ENCODE measurements around the gene TBX2.

Gene TBX2

DNA sequence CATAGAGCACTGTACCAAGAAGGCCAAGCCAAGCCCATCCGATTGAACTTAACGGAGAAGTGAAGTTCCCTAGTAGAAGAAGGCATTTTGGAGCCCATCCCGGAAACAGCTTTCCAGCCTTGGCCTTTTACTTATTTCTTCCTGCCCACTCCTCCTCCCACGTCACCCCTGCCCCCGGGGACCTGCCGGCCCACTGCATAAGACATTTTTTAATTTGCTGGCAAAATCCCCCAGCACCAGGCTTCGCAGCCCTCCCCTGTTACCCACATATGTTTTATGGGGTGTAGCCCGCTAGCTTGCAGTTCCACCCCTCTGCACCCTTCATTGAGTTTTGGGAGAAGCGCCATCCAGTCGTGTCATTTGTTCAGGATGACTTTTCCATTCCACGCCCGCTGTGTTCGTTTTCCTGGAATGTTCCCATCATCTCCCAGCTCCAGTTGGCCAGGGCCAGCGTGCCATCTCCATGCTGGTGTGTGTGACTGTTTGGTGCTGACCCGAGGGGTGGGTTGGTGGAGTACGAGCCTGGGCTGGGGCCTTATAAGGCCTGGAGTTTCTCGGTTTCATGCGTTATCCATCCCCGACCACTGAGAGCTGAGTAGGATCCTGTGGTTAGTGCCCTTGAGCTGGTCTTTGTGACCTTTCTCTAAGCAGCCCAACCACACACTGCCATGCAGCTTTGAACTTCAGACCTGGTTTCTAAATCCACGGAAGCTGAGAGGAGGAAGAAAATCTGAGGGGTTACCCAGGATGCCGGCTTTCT, 20.0 kb upstream of the TBX2 start:
- peaks cover 2% of the 10 kb centered on the region for H3K4me1 Mint-ChIP-seq
- ATAC-seq (ENCODE audit: low read depth) (no peak), DNase-seq (ENCODE audit: low spot score in 2 of 2) (no peak)
- H3K36me3 Mint-ChIP-seq = peaks cover 9% of the 10 kb centered on the region
- H3K9me3 Mint-ChIP-seq = no peaks in the 10 kb centered on the region
- no peak overlapping the region for H3K4me3 Mint-ChIP-seq
- no peaks in the 10 kb centered on the region for H3K27me3 Mint-ChIP-seq
- no peak overlapping the region for H3K27ac Mint-ChIP-seq

DNA sequence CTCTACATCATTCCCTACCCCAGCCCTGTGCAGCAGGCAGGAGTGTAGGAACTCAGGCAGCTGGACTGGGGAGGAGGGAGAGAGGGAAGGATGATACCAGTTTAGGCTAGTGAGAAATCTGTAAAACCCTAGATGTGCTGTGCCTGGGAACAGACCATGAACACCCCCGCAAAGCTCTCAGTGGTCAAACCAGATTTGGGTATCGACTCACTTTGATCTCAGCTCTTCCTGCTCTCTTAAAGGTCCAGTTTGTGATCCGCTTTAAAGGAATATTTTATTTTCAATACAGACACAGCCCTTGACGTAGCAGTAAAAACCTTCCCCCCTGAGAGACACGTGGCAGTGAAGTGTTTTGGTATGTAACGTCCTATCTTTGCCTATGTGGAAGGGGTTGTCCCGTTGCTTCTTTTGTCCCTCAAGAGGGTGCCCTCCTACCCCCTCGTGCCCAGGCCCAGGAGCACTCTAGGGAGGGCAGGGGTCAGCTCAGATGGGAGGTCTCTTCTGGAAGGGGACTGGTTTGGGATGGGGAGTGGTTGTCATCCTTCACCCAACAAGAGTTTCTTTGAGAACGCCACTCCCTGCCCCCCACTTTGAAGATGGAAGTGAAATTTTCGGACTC, 19.3 kb upstream of the TBX2 start:
- no peak for ATAC-seq (ENCODE audit: low read depth)
- Mint-ChIP-seq H3K4me3 (no peak overlapping the region), H3K4me1 (peaks cover 2% of the 10 kb centered on the region), H3K36me3 (peaks cover 9% of the 10 kb centered on the region), H3K27me3 (no peaks in the 10 kb centered on the region), H3K27ac (no peak overlapping the region), H3K9me3 (no peaks in the 10 kb centered on the region)
- no peak for DNase-seq (ENCODE audit: low spot score in 2 of 2)

- H3K9me3 Mint-ChIP-seq = no peaks in the 10 kb centered on the region
- no peak overlapping the region for H3K27ac Mint-ChIP-seq
- ATAC-seq (ENCODE audit: low read depth) (no peak), DNase-seq (ENCODE audit: low spot score in 2 of 2) (no peak)
- H3K4me3 Mint-ChIP-seq = no peak overlapping the region
- peaks cover 9% of the 10 kb centered on the region for H3K36me3 Mint-ChIP-seq
- peaks cover 2% of the 10 kb centered on the region for H3K4me1 Mint-ChIP-seq
- no peaks in the 10 kb centered on the region for H3K27me3 Mint-ChIP-seq
Measured at GRCh38 chr17:61380836-61381525, 18.7 kb upstream of the TBX2 start.

- Mint-ChIP-seq H3K36me3 (peaks cover 8% of the 10 kb centered on the region), H3K4me3 (no peak overlapping the region), H3K27me3 (no peaks in the 10 kb centered on the region), H3K9me3 (no peaks in the 10 kb centered on the region), H3K4me1 (peaks cover 2% of the 10 kb centered on the region), H3K27ac (no peak overlapping the region)
- ATAC-seq (ENCODE audit: low read depth) = no peak
- no peak for DNase-seq (ENCODE audit: low spot score in 2 of 2)
Measured at GRCh38 chr17:61381537-61381936, 18.1 kb upstream of the TBX2 start.

DNA sequence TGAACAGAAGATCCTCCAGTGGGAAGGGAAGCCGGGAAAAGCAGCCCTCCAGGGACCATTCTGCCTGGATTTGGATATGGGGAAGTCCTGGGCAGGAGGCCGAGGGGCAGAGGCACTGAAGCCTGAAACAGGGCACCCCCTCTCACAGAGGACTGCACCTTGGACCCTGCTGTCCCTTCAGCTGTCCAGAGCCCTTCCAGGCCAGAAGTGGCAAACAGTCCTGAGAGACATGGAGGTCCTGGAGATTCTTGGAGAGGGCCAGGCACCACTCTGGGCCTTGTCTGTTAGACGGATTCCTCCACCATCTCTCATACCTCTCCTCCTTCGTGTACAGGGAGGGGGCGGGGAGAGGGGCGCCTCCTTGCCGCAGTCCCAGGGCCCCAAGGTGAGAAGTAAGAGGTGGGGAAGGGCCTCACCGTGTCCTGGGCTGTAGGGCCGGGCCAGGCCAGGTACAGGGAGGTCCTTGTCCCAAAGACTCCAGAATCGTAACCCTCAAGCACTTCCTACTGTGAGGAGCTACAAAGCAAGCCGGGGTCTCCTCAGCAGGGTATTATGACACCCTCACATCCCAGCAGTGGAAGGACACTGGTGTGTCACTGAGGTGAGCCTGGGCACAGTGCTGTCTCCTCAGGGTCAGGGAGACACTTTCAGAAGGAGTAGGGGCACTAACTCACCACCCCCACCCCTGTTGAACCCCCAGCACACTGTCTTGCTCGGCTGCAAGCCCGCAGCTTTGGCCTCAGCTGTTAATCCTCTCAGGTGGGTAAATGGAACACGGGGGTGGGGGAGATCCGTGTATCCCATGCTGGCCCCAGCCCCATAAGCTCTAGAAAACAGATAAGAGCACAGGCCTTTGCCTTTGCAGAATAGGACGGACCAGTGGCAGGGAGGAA, 16.6 kb upstream of the TBX2 start:
- Mint-ChIP-seq H3K36me3 (peaks cover 6% of the 10 kb centered on the region), H3K27ac (no peak overlapping the region), H3K4me3 (no peak overlapping the region), H3K27me3 (no peaks in the 10 kb centered on the region), H3K9me3 (no peaks in the 10 kb centered on the region), H3K4me1 (peaks cover 1% of the 10 kb centered on the region)
- no peak for DNase-seq (ENCODE audit: low spot score in 2 of 2)
- no peak for ATAC-seq (ENCODE audit: low read depth)

GRCh38 chr17:61383689-61384201, 15.9 kb upstream of the TBX2 start:
- peaks cover 7% of the 10 kb centered on the region for H3K36me3 Mint-ChIP-seq
- ATAC-seq (ENCODE audit: low read depth) (no peak), DNase-seq (ENCODE audit: low spot score in 2 of 2) (no peak)
- no peaks in the 10 kb centered on the region for H3K9me3 Mint-ChIP-seq
- no peak overlapping the region for H3K27ac Mint-ChIP-seq
- no peaks in the 10 kb centered on the region for H3K4me1 Mint-ChIP-seq
- no peak overlapping the region for H3K4me3 Mint-ChIP-seq
- H3K27me3 Mint-ChIP-seq = no peaks in the 10 kb centered on the region

- peaks cover 1% of the 10 kb centered on the region for H3K27me3 Mint-ChIP-seq
Measured at GRCh38 chr17:61384354-61384691, 15.3 kb upstream of the TBX2 start.

DNA sequence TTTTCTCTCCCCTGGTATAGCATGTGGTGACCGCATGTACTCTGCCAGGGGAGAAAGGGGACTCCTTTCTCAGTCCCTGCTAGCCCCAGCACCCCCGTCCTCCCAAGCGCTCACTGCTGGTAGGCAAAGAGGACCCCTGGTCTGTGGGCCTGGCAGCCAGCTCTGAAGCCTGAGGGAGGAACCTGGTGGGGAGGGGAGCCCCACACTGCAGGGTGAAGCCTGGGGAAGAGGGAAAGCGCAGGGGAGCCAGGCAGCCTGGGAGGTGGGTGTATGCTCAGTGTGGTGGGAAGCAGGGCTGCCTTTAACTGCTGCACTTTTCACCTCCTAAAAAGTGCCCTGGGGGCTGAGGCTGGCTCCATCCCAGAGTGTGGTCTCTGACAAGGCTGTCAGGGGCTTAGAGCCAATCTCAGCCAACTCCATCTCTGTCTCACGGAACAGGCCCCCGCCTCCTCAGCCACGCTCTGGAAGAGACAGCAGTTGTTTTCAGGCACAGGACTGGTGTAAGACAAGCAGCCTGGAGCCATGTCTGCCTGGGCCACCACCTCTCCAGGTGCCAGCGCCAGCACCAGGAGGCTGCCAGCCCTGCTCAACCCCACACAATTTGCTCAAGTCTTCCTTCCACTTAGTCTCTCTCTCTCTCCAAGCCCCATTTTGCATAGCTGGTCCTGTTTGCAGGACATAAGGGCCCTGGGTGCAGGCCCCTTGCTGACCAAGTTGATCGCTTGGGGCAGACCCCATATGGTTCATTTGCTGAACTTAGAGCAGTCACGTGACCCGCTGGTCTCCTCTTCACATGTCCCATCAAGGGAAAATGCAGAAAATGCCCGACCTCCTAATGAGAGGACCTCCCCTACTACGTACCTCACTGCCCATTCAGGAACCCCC, 14.7 kb upstream of the TBX2 start:
- peaks cover 2% of the 10 kb centered on the region for H3K27me3 Mint-ChIP-seq
- DNase-seq (ENCODE audit: low spot score in 2 of 2) = no peak

More at GRCh38 chr17:61384354-61384691, 15.3 kb upstream of the TBX2 start:
- no peak for DNase-seq (ENCODE audit: low spot score in 2 of 2)
- Mint-ChIP-seq H3K27ac (no peak overlapping the region), H3K36me3 (peaks cover 7% of the 10 kb centered on the region), H3K4me3 (no peak overlapping the region), H3K4me1 (no peaks in the 10 kb centered on the region), H3K9me3 (no peaks in the 10 kb centered on the region)
- no peak for ATAC-seq (ENCODE audit: low read depth)

GRCh38 chr17:61385577-61386236, 13.9 kb upstream of the TBX2 start:
- H3K27me3 Mint-ChIP-seq = peaks cover 2% of the 10 kb centered on the region
- no peak overlapping the region for H3K27ac Mint-ChIP-seq
- no peak overlapping the region for H3K4me3 Mint-ChIP-seq
- no peak for ATAC-seq (ENCODE audit: low read depth)
- H3K9me3 Mint-ChIP-seq = no peaks in the 10 kb centered on the region
- no peaks in the 10 kb centered on the region for H3K4me1 Mint-ChIP-seq
- DNase-seq (ENCODE audit: low spot score in 2 of 2) = no peak
- H3K36me3 Mint-ChIP-seq = peaks cover 7% of the 10 kb centered on the region

More for the DNA sequence above, 14.7 kb upstream of the TBX2 start:
- Mint-ChIP-seq H3K4me3 (no peak overlapping the region), H3K36me3 (peaks cover 7% of the 10 kb centered on the region), H3K27ac (no peak overlapping the region), H3K4me1 (no peaks in the 10 kb centered on the region), H3K9me3 (no peaks in the 10 kb centered on the region)
- no peak for ATAC-seq (ENCODE audit: low read depth)

DNA sequence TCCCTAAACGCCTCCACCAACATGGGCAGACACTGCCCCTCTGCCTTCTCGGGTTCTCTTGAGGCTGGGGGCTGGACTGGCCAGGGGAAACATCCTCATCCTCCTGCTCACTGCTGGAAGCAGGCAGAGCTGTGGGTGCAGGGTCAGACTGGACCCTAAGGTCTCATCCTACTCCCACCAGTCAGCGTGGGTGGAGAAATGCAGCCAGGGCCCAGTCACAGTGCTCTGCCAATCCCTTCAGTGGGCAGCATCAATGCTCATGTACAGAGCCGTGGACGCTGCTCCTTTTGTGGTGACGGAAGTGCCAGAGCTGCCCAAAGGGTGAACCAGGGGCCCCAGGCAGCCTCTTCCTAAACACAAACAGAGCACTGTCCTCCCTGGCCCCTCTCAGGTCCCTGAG, 13.4 kb upstream of the TBX2 start:
- no peaks in the 10 kb centered on the region for H3K9me3 Mint-ChIP-seq
- H3K4me1 Mint-ChIP-seq = no peaks in the 10 kb centered on the region
- no peak overlapping the region for H3K27ac Mint-ChIP-seq
- H3K27me3 Mint-ChIP-seq = peaks cover 2% of the 10 kb centered on the region
- peaks cover 7% of the 10 kb centered on the region for H3K36me3 Mint-ChIP-seq
- no peak for DNase-seq (ENCODE audit: low spot score in 2 of 2)
- H3K4me3 Mint-ChIP-seq = no peak overlapping the region
- no peak for ATAC-seq (ENCODE audit: low read depth)

- DNase-seq (ENCODE audit: low spot score in 2 of 2) (no peak), ATAC-seq (ENCODE audit: low read depth) (no peak)
- Mint-ChIP-seq H3K4me1 (no peaks in the 10 kb centered on the region), H3K27me3 (peaks cover 2% of the 10 kb centered on the region), H3K4me3 (no peak overlapping the region), H3K36me3 (peaks cover 7% of the 10 kb centered on the region), H3K9me3 (no peaks in the 10 kb centered on the region), H3K27ac (no peak overlapping the region)
Measured at GRCh38 chr17:61387011-61387410, 12.6 kb upstream of the TBX2 start.

- ATAC-seq (ENCODE audit: low read depth) (no peak), DNase-seq (ENCODE audit: low spot score in 2 of 2) (no peak)
- peaks cover 2% of the 10 kb centered on the region for H3K27me3 Mint-ChIP-seq
- no peak overlapping the region for H3K27ac Mint-ChIP-seq
- H3K36me3 Mint-ChIP-seq = peaks cover 4% of the 10 kb centered on the region
- no peaks in the 10 kb centered on the region for H3K9me3 Mint-ChIP-seq
- no peak overlapping the region for H3K4me3 Mint-ChIP-seq
- H3K4me1 Mint-ChIP-seq = no peaks in the 10 kb centered on the region
Measured at GRCh38 chr17:61387511-61388305, 11.9 kb upstream of the TBX2 start.

Data from memory B cell (primary cell).